Stomach (tissue), 4 donors: ENCODE data around the gene PPP1R12B.

ENCODE experiments used
- CTCF ChIP-seq, 7 experiments: fragments of 450-650 bp in 4 of 7; fragments of 200-600 bp in 3 of 7; sonication (generic) in 3 of 7; IDR thresholded peaks; one replicate each; pipeline ENCODE4 v1.5.1; 2016 to 2019; ENCODE audit warnings: antibody characterized with exemption in 7 of 7, control low read depth in 2 of 7, mild to moderate bottlenecking in 1 of 7
- POLR2AphosphoS5 ChIP-seq, 3 donors: sonication (generic); formaldehyde crosslinking; IDR thresholded peaks; one replicate each; pipeline ENCODE4 v1.6.1; 2016; ENCODE audit warnings: antibody characterized with exemption in 3 of 3

- TF ChIP-seq POLR2AphosphoS5 (IDR thresholded peaks at IDR 0.05) (no peak), CTCF (IDR thresholded peaks at IDR 0.05) (no peak)
Measured at GRCh38 chr1:202521886-202522285, 173.4 kb downstream of the PPP1R12B start.
